ELR (cell line): Measurements from ENCODE around the gene INHBC.
"Not testable (repeated sequence)": the region's sequence is repeated elsewhere in the genome, so short reads cannot be mapped to it uniquely, and the experiment has no call there.

Experiments used
- DNase-seq: peaks from one replicate; pipeline ENCODE4 v3.0.0-alpha.2; 2015; ENCODE audit warnings: low read depth

INHBC gene

DNA sequence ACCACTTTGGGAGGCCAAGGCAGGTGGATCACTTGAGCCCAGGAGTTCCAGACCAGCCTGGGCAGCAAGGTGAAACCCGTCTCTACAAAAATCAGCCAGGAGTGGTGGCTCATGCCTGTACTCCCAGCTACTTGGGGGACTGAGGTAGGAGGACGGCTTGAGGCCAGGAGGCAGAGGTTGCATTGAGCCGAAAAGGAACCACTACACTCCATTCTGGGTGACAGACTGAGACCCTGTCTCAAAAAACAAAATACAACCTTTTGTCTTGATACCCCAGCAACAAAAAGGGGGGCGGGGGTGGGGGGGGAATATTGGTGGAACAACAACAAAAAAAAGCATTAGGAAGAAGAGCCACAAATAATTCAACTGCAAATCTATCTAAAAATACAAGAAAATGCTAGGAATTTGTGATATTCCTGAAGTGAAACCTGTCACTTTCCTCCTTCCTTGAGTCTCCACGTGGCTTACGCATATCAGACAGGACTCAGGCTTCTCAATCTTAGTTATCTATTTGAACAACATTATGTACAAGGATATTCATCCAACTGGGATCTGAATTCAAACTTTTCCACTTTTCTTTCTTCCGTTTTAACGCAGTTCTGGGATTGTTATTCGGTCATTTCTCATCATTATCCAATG, 5.0 kb upstream of the INHBC start:
- DNase-seq = peak; percentile 32

DNA sequence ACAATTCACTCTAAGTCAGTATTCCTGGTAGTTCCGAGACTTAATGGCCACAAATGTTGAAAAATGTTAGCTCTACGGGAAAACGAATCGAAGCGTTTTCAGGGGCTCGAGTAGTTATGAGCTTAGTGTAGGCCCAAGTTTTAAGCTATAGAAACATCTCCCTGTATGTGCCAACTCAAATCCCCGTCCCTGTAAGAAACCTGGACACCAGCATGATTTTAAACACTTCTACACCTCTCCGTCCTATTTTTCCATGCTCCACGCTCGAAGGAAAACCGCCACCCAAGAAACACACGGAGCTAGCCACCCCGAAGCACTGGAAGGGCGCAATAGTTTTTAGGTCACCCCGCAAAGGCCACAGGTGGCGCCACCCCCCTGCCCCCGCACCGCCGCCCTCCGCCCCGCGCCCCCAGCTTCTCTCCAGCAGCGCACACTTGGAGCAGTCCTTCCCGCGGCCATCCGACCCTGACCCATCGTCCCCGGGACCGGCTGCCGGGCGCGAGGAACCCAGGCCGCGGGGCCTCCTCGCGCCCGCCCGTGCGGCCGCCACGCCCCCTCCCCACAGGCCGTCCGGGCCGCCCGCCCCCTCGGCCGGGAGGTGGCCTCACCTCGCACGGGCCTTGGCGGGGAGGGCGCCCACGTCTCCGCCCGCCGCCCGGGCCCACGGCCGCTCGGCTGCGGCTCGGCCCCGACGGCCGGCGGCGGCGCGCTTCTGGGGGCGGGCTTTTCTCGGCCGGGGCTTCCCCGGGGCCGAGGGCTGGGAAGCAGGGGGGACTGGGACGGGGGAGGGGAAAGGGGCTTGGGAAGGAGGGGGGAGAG, 4.3 kb upstream of the INHBC start:
- DNase-seq = no peak

DNA sequence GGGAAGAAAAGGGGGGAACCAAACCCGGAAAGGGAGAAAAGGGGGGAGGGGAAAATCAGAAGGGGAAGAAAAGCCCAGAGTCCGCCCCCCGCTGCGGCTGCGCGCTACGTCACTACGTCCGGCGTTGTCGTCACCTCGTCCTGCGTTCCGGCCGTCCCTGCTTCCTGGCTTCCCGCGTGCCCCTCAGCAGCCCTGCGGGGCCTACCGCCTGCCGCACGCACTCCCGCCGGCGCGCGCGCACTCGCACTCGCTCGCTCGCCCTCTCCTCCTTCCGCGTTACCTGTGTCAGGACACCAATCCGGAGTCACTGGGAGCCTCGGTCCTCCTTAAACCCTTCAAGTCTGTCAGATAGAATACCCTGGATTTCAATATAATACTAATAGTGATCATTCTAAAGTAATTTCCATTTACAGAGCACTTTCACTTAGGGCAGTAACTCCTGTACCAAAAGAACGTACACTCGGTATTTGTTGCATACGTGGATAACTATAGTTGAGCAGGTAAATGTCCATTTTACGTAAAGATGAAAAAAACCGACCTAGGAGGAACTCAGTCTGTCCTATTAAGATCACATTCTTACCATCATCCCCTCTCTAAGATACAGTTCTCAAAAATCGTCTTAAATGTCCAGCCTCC, 3.5 kb upstream of the INHBC start, which contains the start of gene R3HDM2:
Gene R3HDM2, minus strand, starts transcription at position 113 of the 636 bp plus-strand sequence. CDS start 120,615 bp downstream, outside the sequence.
- DNase-seq = peak; percentile 98

DNA sequence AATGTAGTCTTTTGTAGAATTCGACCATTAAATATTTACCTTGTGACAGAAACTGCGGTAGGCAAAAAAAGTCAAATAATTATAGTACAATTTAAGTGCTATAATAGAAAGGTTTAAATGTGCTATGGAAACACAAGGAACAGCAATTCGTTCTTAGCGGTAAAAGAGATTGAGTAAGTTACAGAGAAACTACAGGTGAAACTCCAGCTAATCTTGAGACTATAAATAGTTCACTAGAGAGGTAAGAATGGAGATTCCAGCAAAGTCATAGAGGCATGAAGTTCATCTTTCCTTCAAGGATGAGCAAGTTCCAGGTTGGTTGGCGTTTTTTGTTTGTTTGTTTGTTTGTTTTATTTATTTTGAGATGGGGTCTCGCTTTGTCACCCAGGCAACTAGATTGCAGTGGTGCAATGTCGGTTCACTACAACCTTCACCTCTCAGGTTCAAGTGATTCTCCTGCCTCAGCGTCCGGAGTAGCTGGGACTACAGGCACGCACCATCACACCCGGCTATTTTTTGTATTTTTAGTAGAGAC, 2.9 kb upstream of the INHBC start:
- DNase-seq = no peak

DNA sequence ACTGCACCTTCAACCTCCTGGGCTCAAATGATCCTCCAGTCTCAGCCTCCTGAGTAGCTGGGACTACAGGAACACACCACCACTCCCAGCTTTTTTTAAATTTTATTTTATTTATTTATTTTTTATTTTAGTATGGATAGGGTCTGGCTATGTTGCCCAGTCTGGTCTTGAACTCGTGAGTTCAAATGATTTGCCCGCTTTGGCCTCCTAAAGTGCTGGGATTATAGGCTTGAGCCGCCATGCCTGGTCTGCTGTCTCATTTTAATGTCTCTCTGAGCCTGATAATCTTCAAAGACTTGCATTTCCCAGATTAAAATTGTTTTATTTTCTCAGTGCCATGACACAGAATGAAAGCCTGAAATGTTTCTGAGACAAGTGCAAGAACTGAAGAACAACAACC, 1.2 kb upstream of the INHBC start:
- DNase-seq = no peak

DNA sequence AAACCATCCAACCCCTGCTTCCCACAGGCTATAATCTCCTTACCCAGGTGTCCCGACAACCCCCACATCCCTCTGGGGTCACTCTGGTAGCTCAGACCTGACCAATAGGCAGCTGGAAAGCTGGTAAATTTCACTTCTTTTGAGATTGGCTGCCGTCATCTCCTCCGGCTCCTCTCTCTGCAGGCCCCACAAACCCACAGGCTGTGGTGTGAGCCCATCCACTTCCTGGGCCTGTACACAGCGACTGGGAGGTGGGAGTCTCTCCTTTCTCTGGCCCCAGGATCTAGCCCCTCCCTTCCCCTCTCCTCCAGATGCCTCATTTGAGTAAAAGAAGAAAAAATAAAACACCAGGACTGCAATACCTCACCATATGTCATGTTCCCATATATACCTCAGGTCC, 709 bp downstream of the INHBC start:
- no peak for DNase-seq

DNA sequence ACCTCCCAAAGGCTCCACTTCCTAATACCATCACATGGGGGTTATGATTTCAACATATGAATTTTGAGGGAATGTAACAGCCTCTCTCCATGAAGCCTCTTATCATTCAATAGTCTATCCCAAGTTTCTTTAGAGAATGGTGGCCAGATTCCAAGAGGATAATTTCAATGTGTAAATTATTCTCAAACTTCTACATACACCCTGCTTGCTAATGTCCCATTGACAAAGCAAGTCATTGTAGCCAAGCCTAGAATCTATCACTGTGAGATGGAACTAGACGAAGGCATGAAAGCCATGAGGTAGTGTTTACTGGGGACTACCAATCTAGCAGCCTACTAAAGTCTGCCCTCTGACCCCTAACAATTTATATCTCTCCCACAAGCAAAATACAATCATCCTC, 3.8 kb downstream of the INHBC start:
- no peak for DNase-seq

DNA sequence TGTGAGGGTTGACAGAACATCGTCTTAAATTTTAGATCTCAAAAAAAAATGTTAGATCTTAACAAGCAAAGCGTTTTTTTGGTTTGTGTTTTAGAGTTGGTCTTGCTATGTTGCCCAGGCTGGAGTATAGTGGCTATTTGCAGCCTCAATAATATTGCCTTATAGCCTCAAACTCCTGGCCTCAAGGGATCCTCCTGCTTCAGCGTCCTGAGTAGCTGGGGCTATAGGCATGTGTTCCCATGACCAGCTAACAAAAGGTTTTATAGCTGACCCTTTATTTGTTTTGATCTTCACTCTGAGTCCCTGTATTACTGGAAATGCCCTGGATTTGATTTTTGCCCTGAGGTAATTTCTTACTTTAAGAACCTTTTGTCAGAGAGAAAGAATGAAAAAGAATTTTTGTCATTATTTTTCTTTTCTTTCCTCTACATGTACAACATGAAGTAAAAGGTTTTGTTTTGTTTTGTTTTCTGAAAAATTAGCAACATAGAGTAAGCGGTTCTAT, 5.2 kb downstream of the INHBC start:
- no peak for DNase-seq

DNA sequence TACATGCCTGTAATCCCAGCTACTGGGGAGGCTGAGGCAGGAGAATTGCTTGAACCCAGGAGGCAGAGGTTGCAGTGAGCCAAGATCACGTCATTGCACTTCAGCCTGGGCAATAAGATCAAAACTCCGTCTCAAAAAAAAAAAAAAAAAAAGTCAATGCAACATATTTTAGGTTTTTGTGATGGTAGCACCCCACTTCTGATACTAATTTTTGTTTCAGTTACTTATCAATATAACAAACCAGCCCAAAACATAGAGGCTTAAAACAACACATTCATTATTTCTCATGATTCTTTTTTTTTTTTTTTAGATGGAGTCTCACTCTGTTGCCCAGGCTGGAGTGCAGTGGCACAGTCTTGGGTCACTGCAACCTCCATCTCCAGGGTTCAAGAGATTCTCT, 6.8 kb downstream of the INHBC start:
- DNase-seq = not testable (repeated sequence)

DNA sequence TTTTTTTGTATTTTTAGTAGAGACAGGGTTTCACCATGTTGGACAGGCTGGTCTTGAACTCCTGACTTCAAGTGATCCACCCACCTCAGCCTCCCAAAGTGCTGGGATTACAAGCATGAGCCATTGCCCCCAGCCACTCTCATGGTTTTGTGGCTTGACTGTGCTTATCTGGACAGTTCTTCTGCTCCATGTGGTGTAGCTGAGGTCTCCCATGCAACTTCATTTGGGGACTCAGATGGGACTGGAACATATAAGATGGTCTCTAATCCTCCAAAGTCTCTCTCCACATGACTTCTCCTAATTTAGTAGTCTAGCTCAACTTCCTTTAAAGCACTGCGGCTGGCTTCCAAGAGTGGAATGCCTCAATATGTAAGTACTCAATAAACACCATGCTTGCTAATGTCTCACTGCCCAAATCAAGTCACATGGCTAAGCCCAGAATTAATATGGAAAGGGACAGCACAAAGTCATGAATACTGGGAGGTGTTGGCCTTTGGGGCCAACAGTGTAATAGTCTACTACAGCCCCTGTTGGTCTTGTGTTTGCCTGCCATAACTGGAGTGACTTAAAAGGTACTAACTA, 7.4 kb downstream of the INHBC start:
- DNase-seq = no peak

DNA sequence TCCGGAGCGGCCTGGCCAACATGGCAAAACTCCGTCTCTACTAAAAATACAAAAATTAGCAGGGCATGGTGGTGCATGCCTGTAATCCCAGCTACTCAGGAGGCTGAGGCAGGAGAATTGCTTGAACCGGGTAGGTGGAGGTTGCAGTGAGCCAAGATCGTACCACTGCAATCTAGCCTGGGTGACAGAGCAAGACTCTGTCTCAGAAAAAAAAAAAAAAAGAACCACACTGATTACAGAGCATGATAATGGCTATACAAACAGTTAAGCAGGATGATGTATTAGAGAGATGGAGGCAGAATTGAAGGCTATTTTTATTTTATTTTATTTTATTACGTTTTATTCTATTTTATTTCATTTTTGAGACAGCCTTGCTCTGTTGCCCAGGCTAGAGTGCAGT, 9.8 kb downstream of the INHBC start:
- DNase-seq = not testable (repeated sequence)

DNA sequence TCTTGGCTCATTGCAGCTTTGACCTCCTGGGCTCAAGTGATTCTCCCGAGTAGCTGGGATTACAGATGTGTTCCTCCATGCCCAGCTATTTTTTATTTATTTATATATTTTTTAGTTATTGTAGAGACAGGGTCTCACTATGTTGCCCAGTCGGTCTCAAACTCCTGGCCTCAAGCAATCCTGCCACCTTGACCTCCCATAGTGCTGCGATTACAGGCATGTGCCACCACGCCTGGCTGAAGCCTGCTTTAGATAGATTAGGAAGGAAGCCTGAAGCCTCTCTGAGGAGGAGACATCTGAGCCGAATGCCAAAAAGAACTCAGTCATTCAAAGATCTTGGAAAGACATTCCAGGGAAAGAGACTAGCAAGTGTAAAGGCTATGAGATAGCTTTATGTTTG, 10.2 kb downstream of the INHBC start:
- no peak for DNase-seq

DNA sequence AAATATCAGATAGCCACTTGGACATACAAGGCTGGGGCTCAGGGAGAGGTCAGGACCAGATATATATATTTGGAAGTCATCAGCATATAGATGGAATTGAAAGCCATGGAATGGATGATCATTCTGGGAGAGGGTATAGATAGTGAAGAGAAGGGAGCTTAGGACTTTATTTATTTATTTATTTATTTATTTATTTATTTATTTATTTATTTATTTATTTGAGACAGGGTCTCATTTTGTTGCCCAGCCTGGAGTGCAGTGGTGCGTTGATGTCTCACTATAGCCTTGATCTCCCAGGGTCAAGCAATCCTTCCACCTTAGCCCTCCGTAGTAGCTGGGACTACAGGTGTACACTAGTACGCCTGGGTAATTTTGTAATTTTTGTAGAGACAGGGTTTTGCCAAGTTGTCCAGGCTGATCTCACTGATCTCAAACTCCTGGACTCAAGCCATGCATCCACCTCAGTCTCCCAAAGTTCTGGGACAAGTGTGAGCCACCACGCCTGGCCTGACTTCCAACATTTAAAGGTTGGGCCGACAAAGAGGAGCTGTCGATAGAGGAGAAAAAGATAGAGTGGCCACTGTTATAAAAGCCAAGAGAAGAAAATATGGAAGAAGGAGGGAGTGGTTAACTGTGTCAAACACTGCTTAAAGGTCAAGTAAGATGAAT, 11.8 kb downstream of the INHBC start:
- DNase-seq = no peak

DNA sequence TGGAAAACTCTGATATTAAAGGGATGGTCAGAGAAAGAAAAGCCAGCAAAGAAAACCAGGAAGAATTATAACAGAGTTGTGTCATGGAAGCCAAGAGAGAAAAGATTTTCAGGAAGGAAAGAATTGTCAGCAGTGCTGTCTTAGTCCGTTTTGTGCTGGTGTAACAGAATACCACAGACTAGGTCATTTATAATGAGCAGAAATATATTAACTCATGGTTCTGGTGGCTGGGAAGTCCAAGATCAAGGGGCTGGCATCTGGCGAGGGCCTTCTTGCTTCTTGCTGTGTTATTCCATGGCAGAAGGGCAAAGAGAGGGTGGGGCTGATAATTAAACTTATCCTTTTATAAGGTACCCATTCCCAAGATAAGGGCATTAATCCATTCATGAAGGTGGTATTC, 14.1 kb downstream of the INHBC start:
- DNase-seq = no peak

DNA sequence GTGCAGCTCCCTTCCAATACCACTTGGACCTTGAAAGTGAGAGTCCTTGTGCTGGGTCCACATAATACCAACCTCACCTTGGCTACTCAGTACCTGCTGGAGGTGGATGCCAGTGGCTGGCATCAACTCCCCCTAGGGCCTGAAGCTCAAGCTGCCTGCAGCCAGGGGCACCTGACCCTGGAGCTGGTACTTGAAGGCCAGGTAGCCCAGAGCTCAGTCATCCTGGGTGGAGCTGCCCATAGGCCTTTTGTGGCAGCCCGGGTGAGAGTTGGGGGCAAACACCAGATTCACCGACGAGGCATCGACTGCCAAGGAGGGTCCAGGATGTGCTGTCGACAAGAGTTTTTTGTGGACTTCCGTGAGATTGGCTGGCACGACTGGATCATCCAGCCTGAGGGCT, 14.8 kb downstream of the INHBC start:
- DNase-seq = no peak

DNA sequence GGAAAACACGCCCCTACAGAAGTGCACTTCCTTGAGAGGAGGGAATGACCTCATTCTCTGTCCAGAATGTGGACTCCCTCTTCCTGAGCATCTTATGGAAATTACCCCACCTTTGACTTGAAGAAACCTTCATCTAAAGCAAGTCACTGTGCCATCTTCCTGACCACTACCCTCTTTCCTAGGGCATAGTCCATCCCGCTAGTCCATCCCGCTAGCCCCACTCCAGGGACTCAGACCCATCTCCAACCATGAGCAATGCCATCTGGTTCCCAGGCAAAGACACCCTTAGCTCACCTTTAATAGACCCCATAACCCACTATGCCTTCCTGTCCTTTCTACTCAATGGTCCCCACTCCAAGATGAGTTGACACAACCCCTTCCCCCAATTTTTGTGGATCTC, 15.5 kb downstream of the INHBC start:
- no peak for DNase-seq

DNA sequence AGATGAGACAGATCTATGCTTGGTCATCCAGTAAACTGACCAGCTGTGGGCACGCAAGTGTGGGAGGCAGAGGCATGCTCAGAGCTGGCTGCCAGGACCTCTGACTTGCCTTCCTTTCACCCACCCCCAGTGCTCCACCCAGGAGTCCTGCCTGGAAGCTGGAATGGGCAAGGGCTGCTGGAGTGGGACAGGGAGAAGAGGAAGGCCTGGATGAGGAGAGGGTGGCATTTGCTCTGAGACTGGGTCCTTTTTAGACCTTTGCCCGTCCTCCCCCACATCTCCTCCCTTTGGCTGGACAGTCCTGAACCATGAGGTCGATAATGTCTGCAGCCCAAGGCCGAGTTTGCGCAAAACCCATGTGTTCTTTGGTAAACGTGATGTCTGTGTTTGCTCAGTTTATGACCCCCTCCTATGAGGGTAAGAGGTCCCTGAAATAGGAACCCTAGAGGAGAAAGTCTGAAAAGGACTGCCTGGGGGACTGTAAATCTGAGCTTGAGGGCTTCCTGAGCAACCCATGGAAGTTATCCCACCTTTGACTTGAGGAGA, 16.7 kb downstream of the INHBC start:
- no peak for DNase-seq

DNA sequence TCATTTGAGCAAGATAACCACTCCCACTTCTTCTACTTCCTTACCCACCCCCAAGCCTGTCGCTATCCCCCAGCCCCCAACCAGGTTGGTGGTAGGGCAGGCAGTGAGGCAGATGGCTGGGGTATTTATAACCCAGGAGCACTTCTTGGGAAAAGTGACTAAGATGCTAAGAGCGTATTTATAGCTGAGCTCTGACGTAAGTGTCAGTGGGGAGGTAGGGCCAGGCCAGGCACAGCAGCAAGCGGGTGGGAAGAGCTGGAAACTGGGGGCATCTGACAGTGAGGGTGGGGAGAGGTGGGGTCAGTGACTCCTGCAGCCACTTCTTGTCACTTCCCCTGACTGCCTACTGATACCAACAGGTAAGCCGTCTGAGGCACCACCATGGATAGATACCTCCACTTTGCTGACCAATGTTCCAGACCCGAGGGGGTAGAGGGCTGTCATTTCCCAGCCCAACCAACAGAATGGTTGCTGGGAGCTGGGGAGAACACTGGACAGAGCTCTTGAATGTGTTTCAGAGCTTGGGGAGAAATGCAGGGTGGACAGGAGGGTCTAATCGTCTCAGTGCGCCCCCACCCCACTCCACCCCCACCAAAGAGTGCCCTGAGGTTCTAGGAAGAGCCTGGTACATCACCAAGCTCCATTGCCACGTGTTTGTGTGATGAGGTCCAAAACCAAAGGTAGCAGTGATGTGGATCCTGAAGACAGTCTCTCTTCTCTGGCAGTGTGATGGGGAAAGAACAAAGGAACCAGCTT, 17.8 kb downstream of the INHBC start:
- peak; percentile 86 for DNase-seq

DNA sequence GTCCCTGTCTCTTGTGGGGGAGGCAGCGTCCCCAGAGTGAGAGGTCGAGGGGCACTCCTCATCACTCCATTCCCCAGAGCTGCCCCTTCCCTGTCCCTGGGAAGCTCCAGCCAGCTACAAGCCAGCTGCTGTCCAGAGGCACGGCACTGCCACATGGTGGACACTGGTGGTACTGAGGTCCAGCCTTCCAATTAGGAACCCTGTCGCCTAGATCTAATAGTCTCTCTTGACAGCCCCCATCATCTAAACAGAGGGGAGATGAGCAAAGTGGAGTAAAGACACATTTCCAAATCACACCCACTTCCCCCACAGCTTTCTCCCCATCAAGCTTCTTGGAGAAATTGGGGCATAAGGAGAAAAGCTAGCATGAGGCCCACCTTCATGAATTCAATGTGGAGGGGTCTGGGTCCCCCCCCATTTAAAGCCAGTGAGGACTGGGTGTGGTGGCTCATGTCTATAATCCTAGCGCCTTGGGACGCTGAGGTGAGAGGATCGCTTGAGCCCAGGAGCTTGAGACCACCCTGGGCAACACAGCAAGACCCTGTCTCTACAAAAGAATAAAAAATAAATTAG, 18.4 kb downstream of the INHBC start:
- DNase-seq = peak; percentile 84

DNA sequence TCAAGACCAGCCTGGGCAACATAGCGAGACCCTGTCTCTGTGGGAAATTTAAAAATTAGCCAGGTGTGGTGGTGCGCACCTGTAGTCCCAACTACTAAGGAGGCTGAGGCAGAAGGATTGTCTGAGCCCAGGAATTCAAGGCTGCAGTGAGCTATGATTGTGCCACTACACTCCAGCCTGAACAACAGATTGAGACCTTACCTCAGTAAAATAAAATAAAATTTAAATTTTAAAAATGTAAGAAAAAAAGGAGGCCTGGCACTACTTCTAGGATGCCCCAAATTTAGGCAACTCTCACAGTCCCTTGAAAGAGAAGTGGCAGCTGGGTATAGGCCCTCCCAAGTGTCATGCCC, 19.6 kb downstream of the INHBC start:
- no peak for DNase-seq
